ENCODE measurements around the gene USP13. TPM values are rescaled to one million over a fixed set of nuclear protein-coding genes. Genes with fewer than 3 reads are reported as not detected.

USP13 gene
- total RNA-seq, 4 donors from 2014 or later = 17.4 to 19.8 (median 18.2) TPM

DNA sequence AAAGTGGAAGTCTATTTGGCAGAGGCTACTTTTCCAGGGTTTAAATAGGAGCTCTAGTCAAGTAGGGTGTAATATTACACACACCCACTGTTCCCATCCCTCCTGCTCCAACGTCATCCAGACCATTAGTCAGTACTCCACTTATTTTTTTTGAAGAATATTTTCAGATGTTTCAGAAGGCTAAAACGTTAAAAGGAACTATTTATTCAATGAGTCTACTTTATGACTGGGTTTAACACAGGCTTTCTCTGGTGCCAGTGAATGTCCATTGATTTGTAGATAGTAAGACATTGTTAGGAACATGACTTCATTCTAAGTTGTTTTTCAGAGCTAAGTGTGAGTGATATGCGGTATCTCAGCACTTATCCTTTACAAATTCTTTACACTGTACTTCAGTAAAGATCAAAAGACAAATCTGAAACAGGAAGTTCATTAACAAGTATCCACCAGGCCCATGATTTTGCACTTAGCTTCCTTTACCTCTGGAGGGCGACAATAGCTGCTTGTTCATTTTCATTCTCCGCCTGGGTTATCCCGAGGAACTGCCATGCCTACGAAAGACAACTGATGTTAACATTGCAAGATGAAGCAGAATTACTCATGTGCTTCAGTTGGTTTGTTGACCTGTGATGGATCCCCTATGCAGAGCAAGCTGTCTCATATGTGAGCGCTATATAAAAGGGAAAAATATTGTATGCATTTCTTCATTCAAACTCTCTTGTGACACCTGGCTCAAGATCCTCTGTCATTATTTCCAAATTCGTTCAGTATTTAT, 158.7 kb downstream of the USP13 start:
- Histone ChIP-seq H3K27ac (no peak overlapping the region), H3K36me3 (no peaks in the 10 kb centered on the region), H3K4me3 (no peak overlapping the region), H3K4me1 (no peaks in the 10 kb centered on the region), H3K27me3 (no peaks in the 10 kb centered on the region), H3K9me3 (no peaks in the 10 kb centered on the region)
- intact Hi-C loops (cut with DNase I; ENCODE audit: low total_unique reads) = no loop called here
- no peak for DNase-seq
- TF ChIP-seq POLR2A (IDR thresholded peaks at IDR 0.05) (no peak), CTCF (IDR thresholded peaks at IDR 0.05) (no peak)

GRCh38 chr3:179812096-179812382, 159.2 kb downstream of the USP13 start:
- DNase-seq = no peak
- Histone ChIP-seq H3K27ac (no peak overlapping the region), H3K9me3 (no peaks in the 10 kb centered on the region), H3K4me1 (no peaks in the 10 kb centered on the region), H3K36me3 (no peaks in the 10 kb centered on the region), H3K27me3 (no peaks in the 10 kb centered on the region), H3K4me3 (no peak overlapping the region)
- intact Hi-C loops (cut with DNase I; ENCODE audit: low total_unique reads) = no loop called here
- TF ChIP-seq CTCF (IDR thresholded peaks at IDR 0.05) (no peak), POLR2A (IDR thresholded peaks at IDR 0.05) (no peak)

DNA sequence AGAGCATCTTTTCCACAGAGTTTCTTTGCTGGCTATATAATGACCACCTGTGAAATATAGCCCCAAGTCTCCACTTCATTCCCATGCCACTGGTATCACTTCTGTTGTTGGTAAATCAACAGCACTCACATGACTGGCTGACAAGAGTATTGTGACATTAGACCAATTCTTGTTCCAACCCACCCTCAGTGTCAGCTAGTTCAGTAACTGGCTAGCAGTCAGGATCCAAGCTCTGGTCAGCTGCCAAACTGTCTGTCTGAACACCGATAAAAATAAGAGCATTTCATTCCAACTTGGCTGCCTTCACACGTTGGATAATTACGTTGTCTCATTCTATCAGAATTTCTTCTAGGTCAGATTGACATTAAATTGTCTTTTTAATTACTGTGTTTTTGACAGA, 166.5 kb downstream of the USP13 start:
- Histone ChIP-seq H3K4me1 (no peaks in the 10 kb centered on the region), H3K27ac (no peak overlapping the region), H3K27me3 (no peaks in the 10 kb centered on the region), H3K36me3 (no peaks in the 10 kb centered on the region), H3K4me3 (no peak overlapping the region), H3K9me3 (no peaks in the 10 kb centered on the region)
- no peak for DNase-seq
- TF ChIP-seq POLR2A (IDR thresholded peaks at IDR 0.05) (no peak), CTCF (IDR thresholded peaks at IDR 0.05) (no peak)
- intact Hi-C loops (cut with DNase I; ENCODE audit: low total_unique reads) = no loop called here

DNA sequence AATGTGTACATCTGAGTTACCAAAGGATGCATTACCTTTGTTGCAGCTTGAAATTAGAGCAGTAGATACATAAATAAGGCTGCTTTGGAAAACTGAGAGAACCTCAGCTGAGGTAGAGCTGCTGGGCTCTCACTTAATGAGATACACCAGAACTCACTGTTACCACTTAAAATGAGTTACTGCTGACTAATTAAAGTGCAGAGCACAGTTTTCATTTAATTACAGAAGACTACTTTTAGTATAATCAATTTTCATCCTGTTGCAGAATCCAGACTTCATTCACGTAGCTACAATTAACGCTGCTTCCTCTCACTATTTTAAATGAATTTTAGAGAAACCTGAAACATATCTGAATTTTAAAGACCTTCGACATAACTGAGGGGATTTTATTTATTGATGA, 169.5 kb downstream of the USP13 start:
- Histone ChIP-seq H3K4me1 (no peaks in the 10 kb centered on the region), H3K36me3 (no peaks in the 10 kb centered on the region), H3K9me3 (no peaks in the 10 kb centered on the region), H3K27ac (no peak overlapping the region), H3K27me3 (no peaks in the 10 kb centered on the region), H3K4me3 (no peak overlapping the region)
- no peak for DNase-seq
- intact Hi-C loops (cut with DNase I; ENCODE audit: low total_unique reads) = no loop called here
- TF ChIP-seq POLR2A (IDR thresholded peaks at IDR 0.05) = no peak

DNA sequence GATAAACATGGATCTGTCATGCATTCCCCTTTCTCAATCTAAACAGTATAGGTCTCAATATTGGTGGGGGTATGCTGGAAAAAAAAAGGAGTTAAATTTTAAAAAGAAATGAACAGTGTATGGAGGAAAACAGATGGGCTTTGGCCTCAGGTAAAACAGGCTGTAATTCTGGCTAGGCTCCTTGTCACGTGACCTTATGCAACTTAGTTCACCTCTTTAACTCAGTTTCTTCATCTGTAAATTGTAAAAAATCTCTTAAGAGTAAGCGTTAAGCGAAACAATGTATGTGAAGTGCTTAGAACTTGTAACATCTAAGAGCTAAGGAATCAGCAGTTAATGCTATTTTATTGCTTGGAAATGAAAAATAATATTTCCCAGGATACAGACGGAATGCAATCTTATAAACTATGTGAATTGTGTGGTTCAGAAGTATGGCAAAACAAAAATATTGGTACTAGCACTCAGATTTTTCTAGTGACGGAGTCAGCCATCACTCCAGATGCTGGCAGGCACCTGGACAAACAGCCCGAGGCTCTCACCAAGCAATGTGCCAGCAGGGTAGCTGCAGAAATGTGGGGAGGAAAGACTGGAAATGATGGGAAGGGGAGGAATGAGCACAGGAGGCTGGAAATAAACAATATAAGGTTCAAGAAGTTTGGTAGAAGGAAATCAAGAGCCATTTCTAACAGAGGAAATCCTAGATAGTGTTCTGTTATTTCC, 172.8 kb downstream of the USP13 start:
- Histone ChIP-seq H3K4me1 (no peaks in the 10 kb centered on the region), H3K27me3 (no peaks in the 10 kb centered on the region), H3K9me3 (no peaks in the 10 kb centered on the region), H3K36me3 (no peaks in the 10 kb centered on the region), H3K4me3 (no peak overlapping the region), H3K27ac (no peak overlapping the region)
- no peak for DNase-seq
- intact Hi-C loops (cut with DNase I; ENCODE audit: low total_unique reads) = no loop called here
- no peak for TF ChIP-seq POLR2A (IDR thresholded peaks at IDR 0.05)
- no peak for TF ChIP-seq CTCF (IDR thresholded peaks at IDR 0.05)
